Central memory CD8-positive, alpha-beta T cell (primary cell): ENCODE results near the gene CAND1.

ENCODE experiments used
- ATAC-seq: fragments of 150-1000 bp; cut with Tn5 transposase; replicated peaks from 2 replicates; pipeline ENCODE4 v1.10.0; 2022; ENCODE audit warnings: mild to moderate bottlenecking, moderate FRiP score, moderate number of reproducible peaks; ENCODE audit not compliant: poor library complexity, severe bottlenecking; ENCODE audit errors: extremely low read depth
- DNase-seq, 2 donors: peaks; one replicate each; pipeline ENCODE4 v3.0.0; 2021; ENCODE audit warnings: low spot score in 2 of 2
- H3K27ac Mint-ChIP-seq: one replicate; pipeline ENCODE4 v1.8.0; 2022; ENCODE audit warnings: low read depth, mild to moderate bottlenecking, moderate library complexity, mixed read lengths
- H3K27me3 Mint-ChIP-seq: one replicate; pipeline ENCODE4 v1.8.0; 2022; ENCODE audit warnings: mixed read lengths
- H3K36me3 Mint-ChIP-seq: one replicate; pipeline ENCODE4 v1.8.0; 2022; ENCODE audit warnings: mild to moderate bottlenecking, moderate library complexity, mixed read lengths; ENCODE audit not compliant: insufficient read depth
- H3K4me1 Mint-ChIP-seq: one replicate; pipeline ENCODE4 v1.8.0; 2022; ENCODE audit warnings: mixed read lengths
- H3K4me3 Mint-ChIP-seq: one replicate; pipeline ENCODE4 v1.8.0; 2022; ENCODE audit warnings: mild to moderate bottlenecking, moderate library complexity, mixed read lengths
- H3K9me3 Mint-ChIP-seq: one replicate; pipeline ENCODE4 v1.8.0; 2022; ENCODE audit warnings: mixed read lengths

The CAND1 gene

GRCh38 chr12:67288561-67288960, 19.4 kb downstream of the CAND1 start:
- Mint-ChIP-seq H3K4me3 (no peak overlapping the region), H3K27ac (no peak overlapping the region)

DNA sequence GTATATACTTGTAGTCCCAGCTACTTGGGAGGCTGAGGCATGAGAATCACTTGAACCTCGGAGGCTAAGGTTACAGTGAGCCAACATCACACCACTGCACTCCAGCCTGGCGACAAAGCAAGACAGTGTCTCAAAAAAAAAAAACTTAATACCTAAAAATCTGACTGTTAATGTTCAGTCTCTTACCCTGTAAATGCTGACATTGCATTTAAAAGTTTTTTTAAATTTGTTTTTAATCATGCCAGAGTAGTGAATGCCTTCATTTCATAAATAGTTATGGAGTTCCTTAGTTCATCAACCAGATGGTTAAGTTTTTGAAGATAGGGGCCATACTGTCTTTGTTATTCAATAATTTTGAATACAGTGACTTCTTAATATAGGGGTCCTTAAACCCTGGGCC, 21.2 kb downstream of the CAND1 start:
- no peaks in the 10 kb centered on the region for H3K9me3 Mint-ChIP-seq
- ATAC-seq (no peak), DNase-seq (no peak)
- no peaks in the 10 kb centered on the region for H3K27me3 Mint-ChIP-seq
- peaks cover 30% of the 10 kb centered on the region for H3K36me3 Mint-ChIP-seq
- peaks cover 49% of the 10 kb centered on the region for H3K4me1 Mint-ChIP-seq
- H3K27ac Mint-ChIP-seq: no peak overlapping the region
- no peak overlapping the region for H3K4me3 Mint-ChIP-seq

More at GRCh38 chr12:67288561-67288960, 19.4 kb downstream of the CAND1 start:
- ATAC-seq (no peak), DNase-seq (no peak)
- H3K36me3 Mint-ChIP-seq: peaks cover 24% of the 10 kb centered on the region
- H3K4me1 Mint-ChIP-seq: peaks cover 49% of the 10 kb centered on the region
- no peaks in the 10 kb centered on the region for H3K27me3 Mint-ChIP-seq
- no peaks in the 10 kb centered on the region for H3K9me3 Mint-ChIP-seq

DNA sequence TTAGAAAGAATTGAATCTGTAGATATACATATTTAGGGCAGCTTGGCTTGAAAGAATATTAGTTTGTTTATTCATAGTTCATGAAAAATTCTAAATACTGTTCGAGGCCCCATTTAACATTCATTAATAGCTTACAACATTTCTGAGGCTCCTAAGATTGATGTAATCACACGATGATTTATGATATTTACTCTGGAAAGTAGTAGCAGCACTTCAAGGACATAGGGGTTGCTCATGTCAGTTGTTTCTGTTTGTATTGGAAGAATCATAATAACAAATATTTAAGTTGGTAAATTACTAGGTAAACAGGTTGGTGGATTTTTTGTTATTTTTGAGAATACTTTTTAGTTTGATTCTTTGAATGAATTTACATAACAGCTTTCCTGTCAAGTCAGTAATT, 30.4 kb downstream of the CAND1 start:
- H3K36me3 Mint-ChIP-seq: peaks cover 61% of the 10 kb centered on the region
- ATAC-seq: no peak
- H3K27ac Mint-ChIP-seq: no peak overlapping the region
- peaks cover 30% of the 10 kb centered on the region for H3K4me1 Mint-ChIP-seq
- no peaks in the 10 kb centered on the region for H3K27me3 Mint-ChIP-seq
- no peaks in the 10 kb centered on the region for H3K9me3 Mint-ChIP-seq
- no peak overlapping the region for H3K4me3 Mint-ChIP-seq
- DNase-seq: no peak

DNA sequence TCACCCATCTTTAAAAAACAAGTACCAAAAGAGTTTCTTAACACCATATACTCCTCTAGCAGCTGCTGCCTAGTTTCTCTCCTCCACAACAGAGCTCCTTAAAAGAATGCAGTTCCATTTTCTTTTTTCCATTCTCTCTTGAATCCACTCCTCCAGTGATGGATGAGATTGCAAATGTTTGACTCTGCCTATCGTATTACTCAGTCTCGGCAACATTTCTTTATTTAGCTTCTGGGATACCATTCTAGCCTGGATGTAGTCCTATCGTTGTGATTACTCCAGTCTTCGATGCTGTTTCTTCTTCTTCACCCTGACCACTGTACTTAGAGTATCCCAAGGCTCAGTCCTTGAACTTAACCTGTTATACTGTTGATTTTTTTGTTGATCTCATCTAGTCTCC, 30.8 kb downstream of the CAND1 start:
- Mint-ChIP-seq H3K4me3 (no peak overlapping the region), H3K36me3 (peaks cover 59% of the 10 kb centered on the region), H3K4me1 (peaks cover 26% of the 10 kb centered on the region), H3K9me3 (no peaks in the 10 kb centered on the region), H3K27ac (peak overlapping the region; percentile 20), H3K27me3 (no peaks in the 10 kb centered on the region)
- ATAC-seq (no peak), DNase-seq (no peak)

- Mint-ChIP-seq H3K36me3 (peaks cover 54% of the 10 kb centered on the region), H3K4me3 (no peak overlapping the region), H3K27ac (no peak overlapping the region), H3K27me3 (no peaks in the 10 kb centered on the region), H3K4me1 (peaks cover 14% of the 10 kb centered on the region), H3K9me3 (no peaks in the 10 kb centered on the region)
- DNase-seq (no peak), ATAC-seq (no peak)
These were observed 33.0 kb downstream of the CAND1 start for GRCh38 chr12:67302162-67302561.

GRCh38 chr12:67305544-67305943, 36.4 kb downstream of the CAND1 start:
- peaks cover 56% of the 10 kb centered on the region for H3K36me3 Mint-ChIP-seq
- no peak for DNase-seq
- H3K27me3 Mint-ChIP-seq: no peaks in the 10 kb centered on the region
- ATAC-seq: no peak
- H3K27ac Mint-ChIP-seq: no peak overlapping the region
- H3K9me3 Mint-ChIP-seq: no peaks in the 10 kb centered on the region
- H3K4me3 Mint-ChIP-seq: no peak overlapping the region
- peaks cover 2% of the 10 kb centered on the region for H3K4me1 Mint-ChIP-seq

GRCh38 chr12:67306712-67307111, 37.6 kb downstream of the CAND1 start:
- Mint-ChIP-seq H3K9me3 (no peaks in the 10 kb centered on the region), H3K4me3 (no peak overlapping the region), H3K27me3 (no peaks in the 10 kb centered on the region), H3K27ac (no peak overlapping the region), H3K36me3 (peaks cover 60% of the 10 kb centered on the region), H3K4me1 (no peaks in the 10 kb centered on the region)
- ATAC-seq (no peak), DNase-seq (no peak)

DNA sequence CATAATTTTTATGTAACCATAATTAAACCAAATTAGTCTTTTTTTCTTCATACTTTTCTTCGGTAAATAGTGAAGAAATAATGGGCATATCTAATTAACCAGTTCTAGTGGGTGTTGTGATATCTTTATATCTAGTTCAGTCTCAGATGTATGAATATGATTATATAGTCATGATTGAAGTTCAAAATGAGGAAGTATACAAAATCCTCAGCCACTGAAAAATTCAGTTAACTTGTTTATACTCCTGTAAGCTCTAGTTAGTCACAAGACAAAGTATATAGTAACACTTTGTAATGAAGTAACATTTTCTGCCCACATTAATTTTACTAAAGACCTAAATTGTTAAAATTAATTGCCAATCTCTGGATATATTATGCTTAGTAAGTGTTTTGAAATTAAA, 46.5 kb downstream of the CAND1 start:
- DNase-seq (no peak), ATAC-seq (no peak)
- H3K4me3 Mint-ChIP-seq: no peak overlapping the region
- H3K9me3 Mint-ChIP-seq: no peaks in the 10 kb centered on the region
- H3K27me3 Mint-ChIP-seq: no peaks in the 10 kb centered on the region
- peaks cover 30% of the 10 kb centered on the region for H3K36me3 Mint-ChIP-seq
- peak overlapping the region; percentile 79 for H3K27ac Mint-ChIP-seq
- H3K4me1 Mint-ChIP-seq: peaks cover 7% of the 10 kb centered on the region

GRCh38 chr12:67318786-67319185, 49.6 kb downstream of the CAND1 start:
- no peaks in the 10 kb centered on the region for H3K9me3 Mint-ChIP-seq
- no peak overlapping the region for H3K4me3 Mint-ChIP-seq
- peaks cover 7% of the 10 kb centered on the region for H3K4me1 Mint-ChIP-seq
- ATAC-seq (no peak), DNase-seq (no peak)
- no peaks in the 10 kb centered on the region for H3K27me3 Mint-ChIP-seq
- H3K27ac Mint-ChIP-seq: peak overlapping the region; percentile 10
- peaks cover 10% of the 10 kb centered on the region for H3K36me3 Mint-ChIP-seq

DNA sequence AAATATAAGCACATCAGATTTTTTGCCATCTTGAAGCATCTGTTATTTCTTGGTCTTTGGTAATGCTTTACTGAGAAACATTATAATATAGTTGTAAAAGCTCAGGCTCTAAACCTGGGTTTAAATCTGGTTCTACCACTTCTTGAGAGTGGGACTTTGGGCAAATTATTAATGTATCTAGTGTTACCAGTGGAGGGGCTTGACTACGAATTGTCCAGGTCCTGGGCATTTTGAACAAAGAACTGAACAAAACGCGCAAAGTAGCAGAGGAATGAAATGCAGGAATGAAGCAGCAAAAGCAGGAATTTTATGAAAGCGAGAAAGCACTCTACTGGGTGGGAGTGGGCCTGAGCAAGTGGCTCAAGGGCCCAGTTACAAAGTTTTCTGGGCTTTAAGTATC, 50.8 kb downstream of the CAND1 start:
- H3K4me3 Mint-ChIP-seq: no peak overlapping the region

DNA sequence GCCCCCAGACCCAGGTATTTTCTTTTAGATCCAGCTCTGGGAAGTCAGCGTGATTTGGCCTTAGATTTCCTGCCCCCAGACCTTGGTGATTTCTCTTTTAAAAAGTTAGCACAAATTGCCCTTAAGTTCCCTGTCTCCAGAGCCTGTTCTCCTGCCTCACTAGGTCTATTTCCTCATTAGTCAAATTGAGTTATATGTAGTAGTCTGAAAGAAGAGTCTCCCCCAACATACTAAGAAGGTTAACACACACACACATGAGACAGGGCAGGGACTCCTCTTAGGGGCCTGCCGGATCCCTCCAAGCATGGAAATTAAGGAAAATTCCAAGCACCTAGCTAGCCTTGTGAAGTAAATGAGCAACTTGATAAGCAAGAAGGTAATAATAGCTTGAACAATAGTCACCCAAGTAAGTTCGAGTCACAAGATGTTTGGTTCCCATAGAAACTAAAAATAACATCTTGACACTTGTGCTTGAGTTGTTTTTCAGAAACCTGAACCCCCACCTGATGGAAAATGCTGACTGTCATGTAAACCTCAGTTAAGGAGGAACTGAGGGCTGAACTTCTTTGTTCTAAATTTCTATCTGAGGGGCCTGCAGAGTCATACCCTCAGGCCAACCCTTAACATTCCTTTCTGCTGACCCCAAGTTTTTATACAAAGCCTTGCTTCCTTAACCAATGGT, 51.6 kb downstream of the CAND1 start:
- Mint-ChIP-seq H3K4me1 (no peaks in the 10 kb centered on the region), H3K36me3 (peaks cover 5% of the 10 kb centered on the region), H3K27me3 (no peaks in the 10 kb centered on the region), H3K9me3 (no peaks in the 10 kb centered on the region), H3K27ac (no peak overlapping the region), H3K4me3 (no peak overlapping the region)
- no peak for ATAC-seq
- DNase-seq: no peak

More for the DNA sequence above, 50.8 kb downstream of the CAND1 start:
- Mint-ChIP-seq H3K27me3 (no peaks in the 10 kb centered on the region), H3K27ac (peak overlapping the region; percentile 57), H3K36me3 (peaks cover 5% of the 10 kb centered on the region), H3K9me3 (no peaks in the 10 kb centered on the region), H3K4me1 (peaks cover 3% of the 10 kb centered on the region)
- no peak for DNase-seq
- ATAC-seq: no peak

DNA sequence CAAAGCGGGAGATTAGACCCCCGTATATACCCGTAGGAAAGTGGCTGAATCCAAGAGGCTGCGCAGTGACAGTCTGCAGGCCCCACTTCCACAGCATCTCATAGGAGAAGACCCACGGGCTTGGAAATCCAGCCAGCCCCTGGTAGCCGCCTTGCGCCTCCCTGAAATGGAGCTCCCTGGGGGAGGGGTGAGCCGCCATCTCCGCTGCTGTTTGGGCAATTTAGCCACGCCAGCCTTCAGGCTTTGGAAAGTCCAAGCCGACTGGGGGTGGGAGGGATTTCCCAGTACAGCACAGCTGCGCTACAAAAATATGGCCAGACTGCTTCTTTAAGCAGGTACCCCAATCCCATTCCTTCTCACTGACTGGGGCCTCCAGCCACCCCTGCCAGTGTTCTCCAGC, 53.4 kb downstream of the CAND1 start:
- no peaks in the 10 kb centered on the region for H3K4me1 Mint-ChIP-seq
- no peak for DNase-seq
- ATAC-seq: no peak
- H3K9me3 Mint-ChIP-seq: no peaks in the 10 kb centered on the region
- peaks cover 2% of the 10 kb centered on the region for H3K36me3 Mint-ChIP-seq
- H3K27ac Mint-ChIP-seq: no peak overlapping the region
- no peak overlapping the region for H3K4me3 Mint-ChIP-seq
- H3K27me3 Mint-ChIP-seq: no peaks in the 10 kb centered on the region

DNA sequence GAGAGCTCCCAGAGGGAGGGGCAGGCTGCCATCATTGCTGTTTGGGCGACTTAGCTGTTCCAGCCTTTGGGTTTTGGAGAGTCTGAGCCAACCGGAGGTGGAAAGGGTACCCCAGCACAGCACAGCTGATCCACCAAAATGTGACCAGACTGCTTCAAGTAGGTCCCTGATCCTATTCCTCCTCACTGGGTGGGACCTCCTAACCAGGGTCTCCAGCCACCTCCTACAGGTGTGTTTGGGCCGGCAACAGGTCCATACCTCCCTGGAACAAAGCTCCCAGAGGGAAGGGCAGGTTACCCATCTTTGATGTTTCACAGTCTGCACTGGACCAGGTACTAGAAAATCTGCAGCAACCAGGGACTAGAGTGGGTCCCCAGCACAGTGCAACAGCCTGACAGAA, 53.8 kb downstream of the CAND1 start:
- Mint-ChIP-seq H3K4me3 (no peak overlapping the region), H3K27ac (no peak overlapping the region), H3K4me1 (no peaks in the 10 kb centered on the region), H3K36me3 (peaks cover under 1% of the 10 kb centered on the region), H3K9me3 (no peaks in the 10 kb centered on the region), H3K27me3 (no peaks in the 10 kb centered on the region)
- DNase-seq (no peak), ATAC-seq (no peak)
